ENCODE results near the gene B9D1.

Gene B9D1

GRCh38 chr17:19301274-19301951 is 61.1 kb downstream of the B9D1 start:
- DNase-seq, result no peak

- DNase-seq, result no peak
These were observed 62.7 kb downstream of the B9D1 start for GRCh38 chr17:19299866-19300265.

- DNase-seq, result no peak
These were observed 63.2 kb downstream of the B9D1 start for GRCh38 chr17:19299214-19299747.

GRCh38 chr17:19298569-19299213 is 63.8 kb downstream of the B9D1 start:
- DNase-seq, result no peak

- DNase-seq, result no peak
These were observed 65.4 kb downstream of the B9D1 start for GRCh38 chr17:19296786-19297778.

- DNase-seq, result no peak
These were observed 66.9 kb downstream of the B9D1 start for GRCh38 chr17:19295473-19296135.

GRCh38 chr17:19294443-19294842 is 68.1 kb downstream of the B9D1 start:
- no peak for DNase-seq

Measured in OCI-M1 (cell line).